Activated T-helper 9 cell treated with anti-CD3 and anti-CD28 coated beads, Interleukin-2, amount 50 U/mL, for 16 hours (primary cell): ENCODE data around the gene NLRP1.
A peak's percentile ranks its signal among the peaks of the same experiment; 100 is the strongest.

Source experiments
- DNase-seq: peaks from one replicate; pipeline ENCODE4 v3.0.0-alpha.2; 2020; ENCODE audit warnings: low read depth

Gene NLRP1

GRCh38 chr17:5557485-5557884, 26.8 kb downstream of the NLRP1 start:
- DNase-seq, result no peak

GRCh38 chr17:5555254-5555653, 29.1 kb downstream of the NLRP1 start:
- no peak for DNase-seq

GRCh38 chr17:5553479-5553878, 30.8 kb downstream of the NLRP1 start:
- DNase-seq, result no peak

GRCh38 chr17:5552841-5553240, 31.5 kb downstream of the NLRP1 start:
- no peak for DNase-seq

- DNase-seq, result no peak
Observed at GRCh38 chr17:5545051-5545987, 39.0 kb downstream of the NLRP1 start.

GRCh38 chr17:5544115-5544514, 40.2 kb downstream of the NLRP1 start:
- no peak for DNase-seq

GRCh38 chr17:5541610-5542202, 42.6 kb downstream of the NLRP1 start:
- DNase-seq, result no peak

- no peak for DNase-seq
Observed at GRCh38 chr17:5540321-5540720, 44.0 kb downstream of the NLRP1 start.

- DNase-seq, result no peak
Observed at GRCh38 chr17:5539286-5539685, 45.0 kb downstream of the NLRP1 start.

GRCh38 chr17:5536866-5537650, 47.3 kb downstream of the NLRP1 start:
- no peak for DNase-seq

- no peak for DNase-seq
Observed at GRCh38 chr17:5535436-5535835, 48.9 kb downstream of the NLRP1 start.

GRCh38 chr17:5533486-5534315, 50.6 kb downstream of the NLRP1 start:
- DNase-seq, result no peak

GRCh38 chr17:5532581-5532980, 51.7 kb downstream of the NLRP1 start:
- no peak for DNase-seq

GRCh38 chr17:5531085-5531418, 53.3 kb downstream of the NLRP1 start:
- no peak for DNase-seq

GRCh38 chr17:5530265-5531084, 53.8 kb downstream of the NLRP1 start:
- DNase-seq, result no peak

GRCh38 chr17:5527601-5528250, 56.6 kb downstream of the NLRP1 start:
- DNase-seq, result no peak

- DNase-seq, result peak; percentile 23
Observed at GRCh38 chr17:5526821-5527598, 57.3 kb downstream of the NLRP1 start.

GRCh38 chr17:5523249-5523648, 61.1 kb downstream of the NLRP1 start:
- no peak for DNase-seq

GRCh38 chr17:5522476-5522875, 61.8 kb downstream of the NLRP1 start:
- no peak for DNase-seq
